HG03196 (cell line): ENCODE data around the gene GABRE.
"Not testable (repeated sequence)": the region's sequence is repeated elsewhere in the genome, so short reads cannot be mapped to it uniquely, and the experiment has no call there.

ENCODE experiments used
- ATAC-seq: cut with Tn5 transposase; IDR thresholded peaks from one replicate; pipeline ENCODE4 v1.9.1; 2021; ENCODE audit not compliant: unreplicated experiment

GABRE gene

DNA sequence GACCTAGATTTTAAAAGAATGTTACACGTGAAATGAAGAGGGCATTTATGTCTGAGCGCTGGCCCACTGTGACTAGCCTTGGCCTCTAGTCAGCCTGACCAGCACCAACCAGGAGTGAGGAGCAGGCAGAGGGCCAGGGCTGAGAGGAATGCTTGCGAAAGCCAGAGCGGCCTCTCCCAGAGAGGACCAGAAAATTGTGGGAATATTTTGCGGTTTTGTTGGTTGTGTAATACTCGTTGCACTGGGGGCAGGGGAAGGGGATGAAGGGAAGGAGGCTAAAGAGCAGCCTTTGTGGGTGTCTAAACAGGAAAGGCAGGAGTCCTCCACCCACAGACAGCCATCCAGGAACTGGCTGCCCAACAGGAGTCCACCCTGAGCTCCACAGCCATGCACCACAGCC lies 3.8 kb downstream of the GABRE start:
- no peak for ATAC-seq

DNA sequence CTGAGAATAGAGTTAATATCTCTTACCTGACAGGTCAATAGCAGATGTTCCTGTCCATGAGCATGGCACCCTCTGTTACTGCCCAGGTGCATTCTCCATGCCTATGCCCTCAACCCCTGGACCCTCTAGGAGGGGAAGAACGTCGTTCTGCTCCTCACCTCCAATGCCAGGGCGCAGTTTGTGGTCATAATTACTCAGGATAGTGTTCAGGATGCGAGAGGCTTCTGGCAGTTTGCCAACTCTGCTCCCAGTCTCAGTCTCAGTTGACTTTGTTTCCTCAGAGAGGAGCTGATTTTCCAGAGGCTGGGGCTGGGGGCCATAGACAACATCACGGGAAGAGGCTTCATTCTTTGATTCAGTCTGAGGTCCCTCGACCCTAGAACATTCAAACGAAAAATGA lies 4.4 kb downstream of the GABRE start:
- ATAC-seq = no peak

DNA sequence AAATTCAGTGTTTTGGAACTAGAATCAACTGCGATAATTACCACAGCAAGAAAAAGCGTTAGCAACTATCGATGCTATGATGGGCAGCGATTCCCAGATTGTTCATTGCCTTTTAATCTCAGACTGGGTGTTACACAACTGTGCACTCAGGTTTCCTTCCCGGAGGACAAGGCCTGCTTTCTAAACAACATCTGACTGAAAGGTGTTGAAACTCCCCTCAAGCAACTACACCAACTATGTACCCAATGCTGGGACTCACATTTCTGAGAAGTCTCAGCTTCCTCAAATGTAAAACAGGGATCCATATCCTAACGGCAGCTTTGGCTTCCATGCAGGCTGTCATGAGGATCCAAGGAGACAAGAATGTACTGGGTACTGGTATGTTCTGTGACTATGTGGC lies 8.2 kb downstream of the GABRE start:
- ATAC-seq = no peak

DNA sequence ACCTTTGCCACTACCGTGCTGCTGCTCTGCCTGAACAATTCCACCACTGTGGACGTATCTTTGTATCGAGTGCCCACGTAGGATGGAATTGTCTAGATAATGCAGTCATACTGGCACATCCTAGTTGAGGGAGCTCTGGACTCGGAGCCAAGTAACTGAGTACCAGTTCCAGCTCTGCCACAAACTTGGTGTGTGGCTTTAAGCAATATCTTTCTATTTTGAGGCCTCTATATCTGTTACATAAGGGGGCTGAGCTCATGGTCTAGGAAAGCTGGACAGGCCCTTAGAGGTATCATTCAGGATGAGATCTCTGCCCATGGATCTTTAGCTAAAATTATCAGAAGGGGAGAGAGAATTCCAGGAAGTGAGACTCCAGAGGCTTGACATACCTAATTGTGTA lies 12.4 kb downstream of the GABRE start:
- ATAC-seq = no peak

DNA sequence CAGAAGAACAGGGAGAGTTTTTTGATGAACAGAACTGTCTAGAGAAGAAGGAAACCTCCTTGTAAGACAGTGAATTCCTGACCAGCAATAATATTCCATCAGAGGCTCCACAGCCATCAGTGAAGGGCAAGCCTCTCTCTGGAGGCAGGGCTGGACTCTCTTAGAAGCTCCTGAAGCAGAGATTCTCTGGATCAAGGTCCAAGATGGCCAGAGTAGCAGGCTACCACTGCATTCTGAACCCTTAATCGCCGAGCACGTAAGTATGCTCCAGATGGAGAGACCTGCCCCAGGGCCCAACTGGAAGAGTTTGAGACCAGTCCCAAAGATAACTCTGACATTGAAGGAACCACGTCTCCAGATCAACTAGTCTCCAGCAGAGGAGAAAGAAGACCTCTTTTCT lies 16.4 kb downstream of the GABRE start:
- ATAC-seq = no peak

DNA sequence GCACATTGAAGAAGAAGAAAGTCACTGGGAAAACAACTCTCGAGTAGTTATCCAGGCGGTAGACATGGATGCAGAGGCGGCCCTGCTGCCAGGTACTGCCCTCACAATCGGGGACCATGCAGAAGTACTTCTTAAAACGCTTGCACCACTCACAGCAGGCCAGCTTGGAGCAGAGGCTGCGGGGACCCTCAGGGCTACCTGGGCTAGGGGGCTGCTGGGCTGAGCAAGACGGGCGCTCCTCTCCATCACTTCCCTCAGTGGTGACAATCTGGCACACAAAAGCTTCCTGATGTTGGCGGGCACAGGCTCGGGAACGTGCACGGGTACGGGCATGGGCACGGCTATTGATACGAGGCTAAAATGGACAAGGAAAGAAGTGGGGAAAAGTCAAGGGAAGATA lies 19.7 kb downstream of the GABRE start:
- ATAC-seq = no peak

DNA sequence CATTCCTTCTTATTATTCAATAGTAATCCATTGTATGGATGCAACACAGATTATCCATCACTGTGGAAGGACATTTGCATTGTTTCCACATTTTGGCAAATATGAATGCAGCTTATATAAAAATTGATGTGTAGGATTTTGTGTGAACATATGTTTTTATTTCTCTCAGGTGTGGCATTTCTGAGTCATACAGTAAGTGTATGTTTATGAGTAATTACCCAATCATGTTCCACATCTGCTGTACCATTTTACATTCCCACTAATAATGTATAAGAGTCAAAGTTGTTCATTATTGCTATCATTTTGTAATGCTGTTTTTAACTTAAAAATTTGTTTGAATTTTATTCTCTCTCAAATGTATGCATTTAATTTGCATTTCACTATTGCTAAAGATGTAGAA lies 36.3 kb downstream of the GABRE start:
- ATAC-seq = no peak

DNA sequence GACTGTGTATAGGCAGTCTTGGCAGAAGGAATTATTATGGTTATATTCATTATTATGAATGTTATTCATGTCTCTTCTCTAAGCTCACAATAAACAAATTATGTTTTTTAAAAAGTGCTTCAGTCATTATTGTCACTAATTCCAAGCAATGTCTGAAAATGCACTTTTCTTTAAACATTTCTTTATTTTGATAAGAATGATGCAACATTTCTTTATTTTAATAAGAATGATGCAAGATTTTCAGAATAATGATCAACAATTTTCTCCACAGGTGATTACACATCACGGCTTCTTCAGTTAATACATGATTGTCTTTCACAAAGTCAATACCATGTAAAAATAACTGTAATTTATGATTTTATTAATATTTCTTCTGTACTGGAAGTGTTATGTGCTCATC lies 39.1 kb downstream of the GABRE start:
- ATAC-seq = no peak

DNA sequence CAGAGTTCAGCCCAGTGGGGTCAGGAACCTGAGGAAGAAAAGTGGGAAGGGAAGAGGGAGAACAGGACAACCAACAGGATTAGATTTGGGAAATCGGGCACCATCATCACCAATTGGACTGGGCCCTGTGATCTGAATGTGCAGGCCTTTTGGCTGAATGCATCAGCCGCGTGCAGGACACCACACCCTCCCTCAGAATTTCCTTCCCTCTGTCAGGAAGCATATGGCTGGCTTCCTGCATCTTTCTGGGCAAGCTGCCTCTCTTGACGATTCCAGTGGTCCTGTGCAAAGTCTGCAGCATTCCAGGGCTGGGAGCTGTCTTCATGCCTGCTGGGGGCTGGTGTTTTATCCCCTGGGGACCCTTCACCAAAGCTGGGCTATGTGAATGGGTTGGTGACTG lies 45.4 kb downstream of the GABRE start:
- ATAC-seq = no peak

DNA sequence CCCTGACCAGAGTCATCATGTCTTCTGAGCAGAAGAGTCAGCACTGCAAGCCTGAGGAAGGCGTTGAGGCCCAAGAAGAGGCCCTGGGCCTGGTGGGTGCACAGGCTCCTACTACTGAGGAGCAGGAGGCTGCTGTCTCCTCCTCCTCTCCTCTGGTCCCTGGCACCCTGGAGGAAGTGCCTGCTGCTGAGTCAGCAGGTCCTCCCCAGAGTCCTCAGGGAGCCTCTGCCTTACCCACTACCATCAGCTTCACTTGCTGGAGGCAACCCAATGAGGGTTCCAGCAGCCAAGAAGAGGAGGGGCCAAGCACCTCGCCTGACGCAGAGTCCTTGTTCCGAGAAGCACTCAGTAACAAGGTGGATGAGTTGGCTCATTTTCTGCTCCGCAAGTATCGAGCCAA lies 50.8 kb downstream of the GABRE start:
- ATAC-seq = no peak

DNA sequence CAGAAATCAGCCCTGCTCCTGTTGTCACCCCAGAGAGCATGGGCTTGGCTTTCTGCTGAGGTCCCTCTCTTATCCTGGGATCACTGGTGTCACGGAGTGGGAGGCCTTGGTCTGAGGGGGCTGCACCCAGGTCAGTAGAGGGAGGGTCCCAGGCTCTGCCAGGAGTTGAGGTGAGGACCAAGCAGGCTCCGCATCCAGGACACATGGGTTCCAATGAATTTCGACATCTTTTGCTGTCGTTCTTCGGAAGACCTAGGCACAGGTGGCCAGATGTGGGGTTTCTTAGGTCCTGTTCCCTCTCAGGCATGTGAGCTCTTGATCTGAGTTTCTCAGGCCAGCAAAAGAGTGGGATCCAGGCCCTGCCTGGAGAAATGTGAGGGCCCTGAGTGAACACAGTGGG lies 51.8 kb downstream of the GABRE start:
- no peak for ATAC-seq

DNA sequence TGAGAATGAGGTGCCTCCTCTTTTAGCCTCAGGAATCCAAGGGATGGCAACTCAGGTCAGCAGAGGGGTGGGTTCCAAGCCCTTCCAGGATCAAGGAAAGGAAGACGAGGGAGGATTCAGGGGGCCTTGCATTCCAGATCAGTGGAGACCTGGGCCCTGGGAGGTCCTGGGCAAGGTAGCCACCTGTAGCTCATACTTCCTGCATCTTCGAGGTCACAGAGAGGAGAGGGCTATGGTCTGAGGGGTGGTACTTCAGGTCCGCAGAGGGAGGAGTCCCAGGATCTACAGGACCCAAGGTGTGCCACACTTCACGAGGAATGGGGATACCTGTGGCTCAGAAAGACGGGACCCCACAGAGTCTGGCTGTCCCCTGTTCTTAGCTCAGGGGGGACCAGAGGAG lies 52.6 kb downstream of the GABRE start:
- ATAC-seq = no peak

DNA sequence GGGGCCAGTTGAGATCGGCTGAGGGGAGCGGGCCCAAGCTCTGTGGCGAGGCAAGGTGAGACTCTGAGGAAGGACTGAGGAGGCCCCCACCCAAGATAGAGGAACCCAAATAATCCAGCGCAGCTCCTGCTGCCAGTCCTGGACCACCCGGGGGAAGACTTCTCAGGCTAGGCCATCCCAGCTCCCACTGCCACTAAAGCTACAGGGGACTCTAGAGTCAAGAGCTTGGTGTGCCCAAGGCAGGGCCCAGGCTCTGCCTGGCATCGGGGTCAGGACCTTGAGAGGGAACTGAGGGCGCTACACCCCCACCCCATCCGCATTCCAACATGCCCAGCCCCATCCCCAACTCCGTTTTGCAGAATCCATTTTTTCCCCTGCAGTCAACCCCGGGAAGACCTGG lies 53.2 kb downstream of the GABRE start:
- ATAC-seq = no peak

DNA sequence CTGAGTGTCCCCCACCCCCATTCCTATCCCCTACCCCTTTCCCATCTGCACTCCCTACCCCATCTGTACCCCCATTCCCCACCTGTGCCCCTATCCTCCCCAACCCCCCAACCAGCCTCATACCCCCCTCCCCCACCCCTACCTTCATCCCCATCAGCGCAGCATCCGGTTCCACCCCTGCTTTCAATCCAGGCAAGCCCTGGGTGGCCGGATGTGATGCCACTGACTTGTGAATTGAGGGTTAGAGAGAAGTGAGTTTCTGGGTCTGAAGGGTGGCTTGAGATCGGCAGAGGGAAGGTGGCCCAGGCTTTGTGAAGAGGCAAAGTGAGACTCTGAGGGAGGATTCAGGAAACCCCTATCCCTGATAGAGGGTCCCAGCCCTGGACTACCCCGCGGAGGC lies 53.9 kb downstream of the GABRE start:
- no peak for ATAC-seq

DNA sequence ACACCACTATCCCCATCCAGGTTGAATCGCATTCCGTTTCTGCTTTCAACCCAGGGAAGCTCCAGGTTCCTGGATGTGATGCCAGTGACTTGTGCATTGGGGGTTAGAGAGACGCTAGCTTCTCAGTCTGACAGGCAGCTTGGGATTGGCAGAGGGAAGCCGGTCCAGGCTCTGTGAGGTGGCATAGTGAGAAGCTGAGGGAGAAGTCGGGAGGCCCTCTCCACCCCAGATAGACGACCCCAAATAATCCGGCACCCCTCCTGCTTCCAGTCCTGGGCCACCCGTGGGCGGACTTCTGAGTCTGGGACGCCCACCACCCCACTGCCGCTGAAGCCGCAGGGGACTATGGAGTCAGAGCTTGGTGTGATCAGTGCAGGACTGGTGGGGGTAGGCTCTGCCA lies 54.4 kb downstream of the GABRE start:
- ATAC-seq = no peak

DNA sequence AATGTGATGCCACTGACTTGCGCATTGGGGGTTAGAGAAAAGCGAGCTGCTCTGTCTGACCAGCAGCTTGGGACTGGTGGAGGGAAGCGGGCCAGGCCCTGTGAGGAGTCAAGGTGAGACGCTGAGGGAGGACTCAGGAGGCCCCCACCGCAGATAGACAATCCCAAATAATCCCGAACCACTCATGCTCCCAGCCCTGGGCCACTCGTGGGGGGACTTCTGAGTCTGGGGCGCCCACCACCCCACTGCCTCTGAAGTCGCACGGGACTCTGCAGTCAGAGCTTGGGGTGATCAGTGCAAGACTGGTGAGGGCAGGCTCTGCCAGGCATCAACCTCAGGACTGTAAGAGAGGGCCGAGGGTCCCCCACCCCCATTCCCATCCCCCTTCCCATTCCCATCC lies 54.9 kb downstream of the GABRE start:
- no peak for ATAC-seq

DNA sequence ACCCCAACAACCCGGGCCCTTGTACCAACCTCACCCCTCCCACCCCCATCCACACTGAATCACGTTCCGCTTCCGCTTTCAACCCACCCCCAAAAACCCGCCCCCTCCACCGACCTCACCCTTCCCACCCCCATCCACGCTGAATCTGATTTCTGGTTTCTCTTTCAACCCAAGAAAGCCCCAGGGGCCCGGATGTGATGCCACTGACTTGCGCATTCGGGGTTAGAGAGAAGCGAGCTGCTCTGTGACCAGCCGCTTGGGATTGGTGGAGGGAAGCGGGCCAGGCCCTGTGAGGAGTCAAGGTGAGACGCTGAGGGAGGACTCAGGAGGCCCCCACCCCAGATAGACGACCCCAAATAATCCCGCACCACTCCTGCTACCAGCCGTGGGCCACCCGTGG lies 55.7 kb downstream of the GABRE start:
- ATAC-seq = not testable (repeated sequence)

DNA sequence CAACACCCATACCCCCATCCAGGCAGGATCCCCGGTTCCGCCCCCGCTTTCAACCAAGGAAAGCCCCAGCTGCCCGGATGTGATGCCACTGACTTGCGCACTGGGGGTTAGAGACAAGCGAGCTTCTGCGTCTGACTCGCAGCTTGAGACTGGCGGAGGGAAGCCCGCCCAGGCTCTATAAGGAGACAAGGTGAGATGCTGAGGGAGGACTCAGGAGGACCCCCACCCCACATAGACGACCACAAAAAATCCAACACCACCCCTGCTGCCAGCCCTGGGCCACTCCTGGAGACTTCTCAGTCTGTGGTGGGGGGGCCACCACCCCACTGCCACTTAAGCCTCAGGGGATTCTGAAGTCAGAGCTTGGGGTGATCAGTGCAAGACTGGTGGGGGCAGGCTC lies 61.7 kb downstream of the GABRE start, which contains the start of gene MAGEA4:
Gene MAGEA4, plus strand, starts transcription at position 110 of the 400 bp plus-strand sequence. CDS start 10,776 bp downstream, outside the sequence.
- ATAC-seq = no peak

DNA sequence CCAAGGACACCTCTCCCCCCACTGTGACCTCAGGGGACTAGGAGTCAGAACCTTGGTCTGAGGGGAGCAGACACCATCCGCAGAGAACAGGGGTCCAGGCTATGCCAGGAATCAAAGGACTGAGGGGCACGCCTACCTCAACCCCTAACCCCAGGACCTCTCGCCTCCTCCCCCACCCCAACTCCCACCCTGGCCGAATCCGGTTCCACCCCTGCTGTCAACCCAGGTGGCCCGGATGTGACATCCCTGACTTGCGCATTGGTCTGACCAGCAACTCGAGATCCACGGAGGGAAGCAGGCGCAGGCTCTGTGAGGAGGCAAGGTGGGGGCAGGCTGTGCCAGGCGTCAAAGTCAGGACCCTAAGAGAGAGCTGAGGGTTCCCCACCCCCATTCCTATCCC lies 62.3 kb downstream of the GABRE start:
- ATAC-seq = no peak

DNA sequence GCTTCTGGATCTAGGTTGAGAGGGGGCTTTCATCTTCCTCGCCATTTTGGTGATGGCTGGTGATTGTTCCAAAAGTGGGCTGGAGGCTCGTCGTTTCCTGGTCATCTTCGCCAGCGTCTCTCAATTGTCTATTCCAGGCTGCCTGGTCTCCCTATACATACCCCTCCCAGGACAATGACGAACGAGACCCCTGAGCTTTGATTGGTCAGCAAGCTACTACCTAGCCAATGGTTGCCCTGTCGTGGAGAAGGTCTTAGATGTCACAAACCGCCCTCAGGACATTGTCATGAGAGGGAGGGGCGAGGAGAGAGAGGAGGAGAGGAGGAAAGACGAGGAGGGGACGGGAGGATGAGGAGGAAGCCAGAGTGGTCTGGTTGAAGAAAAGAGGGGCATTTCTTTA lies 69.5 kb downstream of the GABRE start:
- ATAC-seq = no peak
